SK-N-SH (cell line): ENCODE measurements around the gene CACNG4. TPM values are rescaled to one million over a fixed set of nuclear protein-coding genes. Genes with fewer than 3 reads are reported as not detected.

Experiments used
- CTCF ChIA-PET: fragments of 300-600, 350-600 bp; formaldehyde crosslinking; extraction: SDS; loops from one replicate; lab custom pipeline; 2021; lab: Yijun Ruan, JAX
- POLR2A ChIA-PET: fragments of 350-600 bp; sonication (Branson Sonifier 250); formaldehyde crosslinking; extraction: SDS; loops from one replicate; lab custom pipeline; 2020; ENCODE audit warnings: antibody characterized with exemption, inconsistent platforms; lab: Yijun Ruan, JAX
- DNase-seq: peaks from one replicate; pipeline ENCODE4 v3.0.0; 2012
- H2AFZ ChIP-seq: fragments of 200-600 bp; sonication (generic); 2 replicates; pipeline ENCODE4 v1.8.1; 2016; ENCODE audit warnings: antibody characterized with exemption, mild to moderate bottlenecking, low read depth
- H3F3A ChIP-seq: fragments of 200-600 bp; sonication (generic); replicated peaks from 2 replicates; pipeline ENCODE3; 2016; ENCODE audit warnings: antibody characterized with exemption, mild to moderate bottlenecking; ENCODE audit not compliant: insufficient read depth
- H3K27ac ChIP-seq, 2 experiments: fragments of 200-500 bp in 1 of 2; fragments of 200-600 bp in 1 of 2; sonication (Bioruptor generic) in 1 of 2; sonication (generic), shearing (Covaris generic) in 1 of 2; 2 replicates each; pipeline versions ENCODE4 v1.5.1 to v1.6.1; 2014 to 2016; ENCODE audit warnings: low read depth in 2 of 2, inconsistent platforms in 1 of 2, low read length in 1 of 2, mild to moderate bottlenecking in 1 of 2, mixed read lengths in 1 of 2
- H3K27me3 ChIP-seq: fragments of 200-600 bp; sonication (generic), shearing (Covaris generic); 2 replicates; pipeline ENCODE4 v1.6.1; 2016; ENCODE audit warnings: mixed run types; ENCODE audit not compliant: insufficient read depth
- H3K36me3 ChIP-seq, 2 experiments: fragments of 200-500 bp in 1 of 2; fragments of 200-600 bp in 1 of 2; sonication (Bioruptor generic) in 1 of 2; sonication (generic) in 1 of 2; replicated peaks in 1 of 2; 2 replicates each; pipeline versions ENCODE3 to v1.5.1; 2014 to 2016; ENCODE audit warnings: low read length in 1 of 2, mild to moderate bottlenecking in 1 of 2; ENCODE audit not compliant: insufficient read depth in 2 of 2, control insufficient read depth in 1 of 2
- H3K4me1 ChIP-seq, 2 experiments: fragments of 200-500 bp in 1 of 2; fragments of 200-600 bp in 1 of 2; sonication (Bioruptor generic) in 1 of 2; sonication (generic), shearing (Covaris generic) in 1 of 2; 2 replicates each; pipeline versions ENCODE4 v1.5.1 to v1.6.1; 2014 to 2016; ENCODE audit warnings: low read depth in 1 of 2, low read length in 1 of 2, mixed run types in 1 of 2; ENCODE audit not compliant: insufficient read depth in 2 of 2, control insufficient read depth in 1 of 2
- H3K4me2 ChIP-seq: fragments of 200-600 bp; sonication (generic), shearing (Covaris generic); 2 replicates; pipeline ENCODE4 v1.6.1; 2017; ENCODE audit warnings: mixed run types
- H3K4me3 ChIP-seq, 2 experiments: fragments of 200-500 bp in 1 of 2; fragments of 200-600 bp in 1 of 2; sonication (Bioruptor generic) in 1 of 2; sonication (generic), shearing (Covaris generic) in 1 of 2; 2 replicates each; pipeline versions ENCODE4 v1.5.1 to v1.8.1; 2014 to 2016; ENCODE audit warnings: low read depth in 2 of 2, inconsistent platforms in 1 of 2, low read length in 1 of 2, mild to moderate bottlenecking in 1 of 2, mixed read lengths in 1 of 2, moderate library complexity in 1 of 2
- H3K79me2 ChIP-seq: fragments of 200-600 bp; sonication (generic); 2 replicates; pipeline ENCODE4 v1.8.1; 2017; ENCODE audit warnings: mild to moderate bottlenecking; ENCODE audit not compliant: insufficient read depth
- H3K9ac ChIP-seq: fragments of 200-600 bp; sonication (generic); 2 replicates; pipeline ENCODE4 v1.6.1; 2017; ENCODE audit warnings: mixed run types
- H3K9me2 ChIP-seq: fragments of 200-600 bp; sonication (generic); 2 replicates; pipeline ENCODE4 v1.6.1; 2017; ENCODE audit warnings: mixed run types
- H3K9me3 ChIP-seq: fragments of 200-600 bp; sonication (generic); 2 replicates; pipeline ENCODE4 v1.6.1; 2017; ENCODE audit warnings: mixed run types, mild to moderate bottlenecking, moderate library complexity
- H4K20me1 ChIP-seq: fragments of 200-600 bp; sonication (generic); 2 replicates; pipeline ENCODE4 v1.6.1; 2017; ENCODE audit warnings: mild to moderate bottlenecking, mixed run types; ENCODE audit not compliant: insufficient read depth
- EP300 ChIP-seq, 2 experiments: IDR thresholded peaks; 2 replicates each; pipeline versions ENCODE4 v1.4.0 to v1.6.1; 2012; ENCODE audit warnings: borderline replicate concordance in 1 of 2, low read depth in 1 of 2, low read length in 1 of 2
- EZH2phosphoT487 ChIP-seq: fragments of 200-600 bp; sonication (generic); IDR thresholded peaks from 2 replicates; pipeline ENCODE4 v1.6.1; 2017; ENCODE audit warnings: low read depth, mixed run types, mild to moderate bottlenecking, antibody characterized with exemption, moderate library complexity, borderline replicate concordance
- FOXM1 ChIP-seq: IDR thresholded peaks from 2 replicates; pipeline ENCODE4 v1.4.0; 2012; ENCODE audit warnings: low read depth, mild to moderate bottlenecking
- MEF2A ChIP-seq: IDR thresholded peaks from 2 replicates; pipeline ENCODE4 v1.4.0; 2012; ENCODE audit warnings: low read depth, borderline replicate concordance
- MXI1 ChIP-seq: IDR thresholded peaks from 2 replicates; pipeline ENCODE4 v1.6.1; 2012; ENCODE audit warnings: mild to moderate bottlenecking, low read depth, low read length, improper control_type of control experiment
- NFIC ChIP-seq: IDR thresholded peaks from 2 replicates; pipeline ENCODE4 v1.4.0; 2012; ENCODE audit warnings: borderline replicate concordance
- POLR2AphosphoS5 ChIP-seq: IDR thresholded peaks from 2 replicates; pipeline ENCODE4 v1.6.1; 2012; ENCODE audit warnings: low read depth, low read length
- RAD21 ChIP-seq: IDR thresholded peaks from 2 replicates; pipeline ENCODE4 v1.6.1; 2012; ENCODE audit warnings: mild to moderate bottlenecking, low read length
- RCOR1 ChIP-seq: fragments of 150-350 bp; IDR thresholded peaks from 2 replicates; pipeline ENCODE4 v1.6.1; 2017; ENCODE audit warnings: antibody characterized with exemption, low read length
- RFX5 ChIP-seq: IDR thresholded peaks from 2 replicates; pipeline ENCODE4 v1.6.1; 2012; ENCODE audit warnings: mild to moderate bottlenecking, improper control_type of control experiment, low read length
- RXRA ChIP-seq: IDR thresholded peaks from 2 replicates; pipeline ENCODE4 v1.4.0; 2012; ENCODE audit warnings: low read depth, mild to moderate bottlenecking, borderline replicate concordance
- TCF12 ChIP-seq: IDR thresholded peaks from 2 replicates; pipeline ENCODE4 v1.4.0; 2012
- YY1 ChIP-seq: IDR thresholded peaks from 2 replicates; pipeline ENCODE4 v1.4.0; 2012; ENCODE audit warnings: low read depth, mild to moderate bottlenecking
- WGBS: methylation state at CpG from one replicate; pipeline ENCODE4 v1.1.6; 2017; ENCODE audit warnings: low lambda C conversion rate; 5-methylcytosine and 5-hydroxymethylcytosine counted together
- polyA plus RNA-seq, 3 experiments: library from polyadenylated mRNA; depleted of rRNA; stranded (reverse); fragments of >200 nt; gene quantifications; 2 replicates each; pipeline ENCODE4 v1.2.3, GENCODE V29; 2012
- TF ChIP-seq, protein P1 (sequence below): IDR thresholded peaks from 2 replicates; pipeline ENCODE4 v1.4.0; 2012; ENCODE audit warnings: low read depth, borderline replicate concordance
- TF ChIP-seq, protein P2 (sequence below): IDR thresholded peaks from 2 replicates; pipeline ENCODE4 v1.6.1; 2012; ENCODE audit warnings: mild to moderate bottlenecking, low read depth, low read length, moderate library complexity
- TF ChIP-seq, protein P3 (sequence below): fragments of 150-350 bp; IDR thresholded peaks from 2 replicates; pipeline ENCODE4 v1.6.1; 2016; ENCODE audit warnings: mild to moderate bottlenecking, low read depth, low read length
- TF ChIP-seq, protein P4 (sequence below): IDR thresholded peaks from 2 replicates; pipeline ENCODE4 v1.4.0; 2012; ENCODE audit warnings: low read depth, borderline replicate concordance

CACNG4 gene
- polyA plus RNA-seq, 1 of the 3 experiments (the other 2 are of a cell fraction) = 13.2 TPM

DNA sequence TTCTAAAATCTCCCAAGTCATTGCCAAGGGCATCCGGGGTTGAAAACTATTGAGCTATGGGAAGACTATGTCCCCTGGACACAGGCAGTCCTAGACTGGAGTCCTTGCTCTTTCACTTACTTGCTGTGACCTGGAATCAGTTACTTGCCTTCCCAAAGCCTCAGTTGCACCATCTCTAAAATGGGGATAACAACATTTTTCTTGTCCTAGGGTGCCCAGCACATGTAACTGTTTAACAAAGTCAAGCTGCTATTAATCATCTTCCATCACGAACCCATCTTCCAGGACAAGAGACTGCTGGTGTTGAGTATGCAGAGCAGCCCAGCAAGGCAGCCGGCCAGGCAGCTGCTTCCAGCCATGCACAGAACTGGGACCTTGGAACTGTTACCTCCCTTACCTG lies 9.9 kb upstream of the CACNG4 start:
- H3K4me3 ChIP-seq = no peak overlapping the region
- no peaks in the 10 kb centered on the region for H3K9me3 ChIP-seq
- H3K4me2 ChIP-seq = no peak overlapping the region
- no peaks in the 10 kb centered on the region for H3K9me2 ChIP-seq
- H3K27me3 ChIP-seq = no peaks in the 10 kb centered on the region
- peaks cover 29% of the 10 kb centered on the region for H3F3A ChIP-seq
- 94% methylated on average over 3 of the region's 3 CpGs for WGBS
- H3K27ac ChIP-seq = peak overlapping the region in 1 of 2 experiments; percentile 96; a peak in 2 of 4 replicates
- no peaks in the 10 kb centered on the region for H4K20me1 ChIP-seq
- CTCF ChIA-PET = interaction anchor here (1.0 to 3.5 kb wide), 7 partner anchors 9 to 227 kb away, joined by 3 to 16 read pairs (median 4); no protein-coding TSS in a partner anchor
- TF ChIP-seq, protein P1, sequence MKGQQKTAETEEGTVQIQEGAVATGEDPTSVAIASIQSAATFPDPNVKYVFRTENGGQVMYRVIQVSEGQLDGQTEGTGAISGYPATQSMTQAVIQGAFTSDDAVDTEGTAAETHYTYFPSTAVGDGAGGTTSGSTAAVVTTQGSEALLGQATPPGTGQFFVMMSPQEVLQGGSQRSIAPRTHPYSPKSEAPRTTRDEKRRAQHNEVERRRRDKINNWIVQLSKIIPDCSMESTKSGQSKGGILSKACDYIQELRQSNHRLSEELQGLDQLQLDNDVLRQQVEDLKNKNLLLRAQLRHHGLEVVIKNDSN = no peak
- no peak for TF ChIP-seq EZH2phosphoT487
- no peak for TF ChIP-seq MEF2A
- TF ChIP-seq, protein P2, sequence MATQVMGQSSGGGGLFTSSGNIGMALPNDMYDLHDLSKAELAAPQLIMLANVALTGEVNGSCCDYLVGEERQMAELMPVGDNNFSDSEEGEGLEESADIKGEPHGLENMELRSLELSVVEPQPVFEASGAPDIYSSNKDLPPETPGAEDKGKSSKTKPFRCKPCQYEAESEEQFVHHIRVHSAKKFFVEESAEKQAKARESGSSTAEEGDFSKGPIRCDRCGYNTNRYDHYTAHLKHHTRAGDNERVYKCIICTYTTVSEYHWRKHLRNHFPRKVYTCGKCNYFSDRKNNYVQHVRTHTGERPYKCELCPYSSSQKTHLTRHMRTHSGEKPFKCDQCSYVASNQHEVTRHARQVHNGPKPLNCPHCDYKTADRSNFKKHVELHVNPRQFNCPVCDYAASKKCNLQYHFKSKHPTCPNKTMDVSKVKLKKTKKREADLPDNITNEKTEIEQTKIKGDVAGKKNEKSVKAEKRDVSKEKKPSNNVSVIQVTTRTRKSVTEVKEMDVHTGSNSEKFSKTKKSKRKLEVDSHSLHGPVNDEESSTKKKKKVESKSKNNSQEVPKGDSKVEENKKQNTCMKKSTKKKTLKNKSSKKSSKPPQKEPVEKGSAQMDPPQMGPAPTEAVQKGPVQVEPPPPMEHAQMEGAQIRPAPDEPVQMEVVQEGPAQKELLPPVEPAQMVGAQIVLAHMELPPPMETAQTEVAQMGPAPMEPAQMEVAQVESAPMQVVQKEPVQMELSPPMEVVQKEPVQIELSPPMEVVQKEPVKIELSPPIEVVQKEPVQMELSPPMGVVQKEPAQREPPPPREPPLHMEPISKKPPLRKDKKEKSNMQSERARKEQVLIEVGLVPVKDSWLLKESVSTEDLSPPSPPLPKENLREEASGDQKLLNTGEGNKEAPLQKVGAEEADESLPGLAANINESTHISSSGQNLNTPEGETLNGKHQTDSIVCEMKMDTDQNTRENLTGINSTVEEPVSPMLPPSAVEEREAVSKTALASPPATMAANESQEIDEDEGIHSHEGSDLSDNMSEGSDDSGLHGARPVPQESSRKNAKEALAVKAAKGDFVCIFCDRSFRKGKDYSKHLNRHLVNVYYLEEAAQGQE = no peak
- no peak for TF ChIP-seq POLR2AphosphoS5
- no peak for TF ChIP-seq RFX5
- no peak for TF ChIP-seq RXRA
- no peak for TF ChIP-seq TCF12
- TF ChIP-seq, protein P3, sequence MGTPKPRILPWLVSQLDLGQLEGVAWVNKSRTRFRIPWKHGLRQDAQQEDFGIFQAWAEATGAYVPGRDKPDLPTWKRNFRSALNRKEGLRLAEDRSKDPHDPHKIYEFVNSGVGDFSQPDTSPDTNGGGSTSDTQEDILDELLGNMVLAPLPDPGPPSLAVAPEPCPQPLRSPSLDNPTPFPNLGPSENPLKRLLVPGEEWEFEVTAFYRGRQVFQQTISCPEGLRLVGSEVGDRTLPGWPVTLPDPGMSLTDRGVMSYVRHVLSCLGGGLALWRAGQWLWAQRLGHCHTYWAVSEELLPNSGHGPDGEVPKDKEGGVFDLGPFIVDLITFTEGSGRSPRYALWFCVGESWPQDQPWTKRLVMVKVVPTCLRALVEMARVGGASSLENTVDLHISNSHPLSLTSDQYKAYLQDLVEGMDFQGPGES = no peak
- no peak for TF ChIP-seq FOXM1
- no peak for TF ChIP-seq MXI1
- no peak for TF ChIP-seq NFIC
- TF ChIP-seq, protein P4, sequence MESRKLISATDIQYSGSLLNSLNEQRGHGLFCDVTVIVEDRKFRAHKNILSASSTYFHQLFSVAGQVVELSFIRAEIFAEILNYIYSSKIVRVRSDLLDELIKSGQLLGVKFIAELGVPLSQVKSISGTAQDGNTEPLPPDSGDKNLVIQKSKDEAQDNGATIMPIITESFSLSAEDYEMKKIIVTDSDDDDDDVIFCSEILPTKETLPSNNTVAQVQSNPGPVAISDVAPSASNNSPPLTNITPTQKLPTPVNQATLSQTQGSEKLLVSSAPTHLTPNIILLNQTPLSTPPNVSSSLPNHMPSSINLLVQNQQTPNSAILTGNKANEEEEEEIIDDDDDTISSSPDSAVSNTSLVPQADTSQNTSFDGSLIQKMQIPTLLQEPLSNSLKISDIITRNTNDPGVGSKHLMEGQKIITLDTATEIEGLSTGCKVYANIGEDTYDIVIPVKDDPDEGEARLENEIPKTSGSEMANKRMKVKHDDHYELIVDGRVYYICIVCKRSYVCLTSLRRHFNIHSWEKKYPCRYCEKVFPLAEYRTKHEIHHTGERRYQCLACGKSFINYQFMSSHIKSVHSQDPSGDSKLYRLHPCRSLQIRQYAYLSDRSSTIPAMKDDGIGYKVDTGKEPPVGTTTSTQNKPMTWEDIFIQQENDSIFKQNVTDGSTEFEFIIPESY = no peak
- no peak for TF ChIP-seq EP300 (IDR thresholded peaks at IDR 0.05; ENCODE audit: borderline replicate concordance in 1 of 2, low read depth in 1 of 2, low read length in 1 of 2)
- no peak for TF ChIP-seq RCOR1
- no peak for TF ChIP-seq YY1
- TF ChIP-seq RAD21 = no peak
- H3K9ac ChIP-seq = no peak overlapping the region
- POLR2A ChIA-PET = interaction anchor here (1.9 to 4.4 kb wide), 2 partner anchors 10 to 11 kb away, joined by 5 to 41 read pairs; partner anchors contain the start of gene CACNG4
- H2AFZ ChIP-seq = no peak overlapping the region
- peaks cover 16 to 59% of the 10 kb centered on the region in 2 experiments for H3K4me1 ChIP-seq
- no peaks in the 10 kb centered on the region for H3K36me3 ChIP-seq
- H3K79me2 ChIP-seq = no peaks in the 10 kb centered on the region
- DNase-seq = no peak
